Measurements from ENCODE around the gene MUC21.

Gene MUC21

GRCh38 chr6:31037682-31038081, 54.2 kb downstream of the MUC21 start:
- H3K4me3 ChIP-seq (ENCODE audit: low read length) = no peak overlapping the region
- no peak for TF ChIP-seq CTCF (conservative IDR thresholded peaks at IDR 0.05; ENCODE audit: low read depth, low read length)
- peak; percentile 38 for DNase-seq (ENCODE audit: low read depth)

- TF ChIP-seq CTCF (conservative IDR thresholded peaks at IDR 0.05; ENCODE audit: low read depth, low read length) = no peak
- no peak for DNase-seq (ENCODE audit: low read depth)
- H3K4me3 ChIP-seq (ENCODE audit: low read length) = no peak overlapping the region
Measured at GRCh38 chr6:31038559-31038958, 55.0 kb downstream of the MUC21 start.

All from retinal pigment epithelial cell (primary cell).